ENCODE results near the gene AGAP1. TPM values are rescaled to one million over a fixed set of nuclear protein-coding genes. Genes with fewer than 3 reads are reported as not detected.

Gene AGAP1
- 18.5 and 19.7 TPM in 2 replicates for total RNA-seq

- Histone ChIP-seq H3K4me3 (ENCODE audit: insufficient read depth, low read length) (peak within 1 kb of the TSS; percentile 76), H3K79me2 (ENCODE audit: insufficient read depth, low read length) (peaks cover 44% of the 10 kb centered on the region), H3K36me3 (ENCODE audit: insufficient read depth, low read length) (no peaks in the 10 kb centered on the region), H2AFZ (ENCODE audit: low read length) (peak within 1 kb of the TSS; percentile 98), H3K27ac (ENCODE audit: low read depth, low read length) (peak within 1 kb of the TSS; percentile 53), H3K27me3 (ENCODE audit: insufficient read depth, low read length) (no peaks in the 10 kb centered on the region), H3K4me1 (ENCODE audit: insufficient read depth, low read length) (peaks cover 19% of the 10 kb centered on the region), H3K9me3 (ENCODE audit: low read depth, low read length) (no peaks in the 10 kb centered on the region), H3K4me2 (ENCODE audit: insufficient read depth, low read length) (peak within 1 kb of the TSS; percentile 92), H4K20me1 (ENCODE audit: insufficient read depth, low read length) (peaks cover 38% of the 10 kb centered on the region)
- no peak for TF ChIP-seq CTCF (IDR thresholded peaks at IDR 0.05; ENCODE audit: extremely low read depth, low read depth, low read length)
- peak; percentile 99 for DNase-seq (ENCODE audit: insufficient read length, low spot score, missing footprints)
Measured at GRCh38 chr2:235493775-235494715, at the start of gene AGAP1. Gene AGAP1 (plus strand): TSS chr2:235494043.

GRCh38 chr2:235444101-235444597 is 49.7 kb upstream of the AGAP1 start:
- no peaks in the 10 kb centered on the region for H3K4me1 ChIP-seq (ENCODE audit: insufficient read depth, low read length)
- H4K20me1 ChIP-seq (ENCODE audit: insufficient read depth, low read length) = no peaks in the 10 kb centered on the region
- no peak overlapping the region for H3K4me2 ChIP-seq (ENCODE audit: insufficient read depth, low read length)
- no peaks in the 10 kb centered on the region for H3K36me3 ChIP-seq (ENCODE audit: insufficient read depth, low read length)
- H3K9me3 ChIP-seq (ENCODE audit: low read depth, low read length) = no peaks in the 10 kb centered on the region
- H3K79me2 ChIP-seq (ENCODE audit: insufficient read depth, low read length) = no peaks in the 10 kb centered on the region
- H3K27ac ChIP-seq (ENCODE audit: low read depth, low read length) = no peak overlapping the region
- TF ChIP-seq CTCF (IDR thresholded peaks at IDR 0.05; ENCODE audit: extremely low read depth, low read depth, low read length) = no peak
- peaks cover 11% of the 10 kb centered on the region for H3K27me3 ChIP-seq (ENCODE audit: insufficient read depth, low read length)
- no peak overlapping the region for H3K4me3 ChIP-seq (ENCODE audit: insufficient read depth, low read length)
- DNase-seq (ENCODE audit: insufficient read length, low spot score, missing footprints) = no peak
- no peak overlapping the region for H2AFZ ChIP-seq (ENCODE audit: low read length)

GRCh38 chr2:235445116-235445515 is 48.7 kb upstream of the AGAP1 start:
- Histone ChIP-seq H4K20me1 (ENCODE audit: insufficient read depth, low read length) (no peaks in the 10 kb centered on the region), H3K27ac (ENCODE audit: low read depth, low read length) (no peak overlapping the region), H3K79me2 (ENCODE audit: insufficient read depth, low read length) (no peaks in the 10 kb centered on the region), H2AFZ (ENCODE audit: low read length) (no peak overlapping the region), H3K9me3 (ENCODE audit: low read depth, low read length) (no peaks in the 10 kb centered on the region), H3K27me3 (ENCODE audit: insufficient read depth, low read length) (peaks cover 3% of the 10 kb centered on the region), H3K36me3 (ENCODE audit: insufficient read depth, low read length) (no peaks in the 10 kb centered on the region), H3K4me3 (ENCODE audit: insufficient read depth, low read length) (no peak overlapping the region), H3K4me2 (ENCODE audit: insufficient read depth, low read length) (no peak overlapping the region), H3K4me1 (ENCODE audit: insufficient read depth, low read length) (peaks cover 2% of the 10 kb centered on the region)
- no peak for DNase-seq (ENCODE audit: insufficient read length, low spot score, missing footprints)
- TF ChIP-seq CTCF (IDR thresholded peaks at IDR 0.05; ENCODE audit: extremely low read depth, low read depth, low read length) = no peak

GRCh38 chr2:235446082-235446481 is 47.8 kb upstream of the AGAP1 start:
- Histone ChIP-seq H3K36me3 (ENCODE audit: insufficient read depth, low read length) (no peaks in the 10 kb centered on the region), H3K79me2 (ENCODE audit: insufficient read depth, low read length) (no peaks in the 10 kb centered on the region), H3K9me3 (ENCODE audit: low read depth, low read length) (no peaks in the 10 kb centered on the region), H3K4me1 (ENCODE audit: insufficient read depth, low read length) (peaks cover 2% of the 10 kb centered on the region), H3K27me3 (ENCODE audit: insufficient read depth, low read length) (no peaks in the 10 kb centered on the region), H3K27ac (ENCODE audit: low read depth, low read length) (no peak overlapping the region), H3K4me2 (ENCODE audit: insufficient read depth, low read length) (no peak overlapping the region), H2AFZ (ENCODE audit: low read length) (no peak overlapping the region), H3K4me3 (ENCODE audit: insufficient read depth, low read length) (no peak overlapping the region), H4K20me1 (ENCODE audit: insufficient read depth, low read length) (no peaks in the 10 kb centered on the region)
- peak; percentile 22 for DNase-seq (ENCODE audit: insufficient read length, low spot score, missing footprints)
- no peak for TF ChIP-seq CTCF (IDR thresholded peaks at IDR 0.05; ENCODE audit: extremely low read depth, low read depth, low read length)
